ENCODE results near the gene SOD1.

- no peak for TF ChIP-seq POLR2A (IDR thresholded peaks at IDR 0.05; ENCODE audit: low read depth, low read length)
- no peak for TF ChIP-seq POLR2AphosphoS5 (IDR thresholded peaks at IDR 0.05; ENCODE audit: low read depth, low read length)
- TF ChIP-seq TAF1 (IDR thresholded peaks at IDR 0.05; ENCODE audit: low read depth, low read length), result no peak
These were observed 44.8 kb upstream of the SOD1 start for GRCh38 chr21:31614705-31615104.
